Testis (tissue), 2 donors: ENCODE measurements around the gene KCNG2.

Source experiments
- CTCF ChIP-seq, 3 experiments: fragments of 450-650 bp in 2 of 3; fragments of 200-600 bp in 1 of 3; sonication (generic) in 1 of 3; IDR thresholded peaks; one replicate each; pipeline ENCODE4 v1.5.1; 2016 to 2019; ENCODE audit warnings: antibody characterized with exemption in 3 of 3, mild to moderate bottlenecking in 2 of 3, moderate library complexity in 1 of 3
- POLR2A ChIP-seq: fragments of 450-650 bp; IDR thresholded peaks from one replicate; pipeline ENCODE4 v1.6.1; 2017; ENCODE audit warnings: antibody characterized with exemption, mild to moderate bottlenecking, moderate library complexity

- TF ChIP-seq CTCF (IDR thresholded peaks at IDR 0.05) (no peak), POLR2A (no peak)
These were observed 135.2 kb downstream of the KCNG2 start for GRCh38 chr18:79932907-79933306.
